ENCODE measurements around the gene DNAH14.
A peak's percentile ranks its signal among the peaks of the same experiment; 100 is the strongest.
"Not testable (repeated sequence)": the region's sequence is repeated elsewhere in the genome, so short reads cannot be mapped to it uniquely, and the experiment has no call there.

Gene DNAH14

GRCh38 chr1:225004396-225004795 is 74.9 kb downstream of the DNAH14 start:
- DNase-seq: no peak

- DNase-seq: not testable (repeated sequence)
Observed at GRCh38 chr1:225006352-225006751, 76.9 kb downstream of the DNAH14 start.

- DNase-seq: not testable (repeated sequence)
Observed at GRCh38 chr1:225008050-225008449, 78.6 kb downstream of the DNAH14 start.

- DNase-seq: no peak
Observed at GRCh38 chr1:225021037-225021436, 91.6 kb downstream of the DNAH14 start.

- peak; percentile 2 for DNase-seq
Observed at GRCh38 chr1:225026701-225027100, 97.2 kb downstream of the DNAH14 start.

- not testable (repeated sequence) for DNase-seq
Observed at GRCh38 chr1:225036441-225036840, 107.0 kb downstream of the DNAH14 start.

GRCh38 chr1:225042263-225042662 is 112.8 kb downstream of the DNAH14 start:
- no peak for DNase-seq

GRCh38 chr1:225044258-225044657 is 114.8 kb downstream of the DNAH14 start:
- DNase-seq: peak; percentile 24

- no peak for DNase-seq
Observed at GRCh38 chr1:225049594-225049993, 120.1 kb downstream of the DNAH14 start.

GRCh38 chr1:225063722-225064121 is 134.2 kb downstream of the DNAH14 start:
- no peak for DNase-seq

- no peak for DNase-seq
Observed at GRCh38 chr1:225070972-225071371, 141.5 kb downstream of the DNAH14 start.

- DNase-seq: no peak
Observed at GRCh38 chr1:225097175-225097574, 167.7 kb downstream of the DNAH14 start.

- no peak for DNase-seq
Observed at GRCh38 chr1:225111000-225111399, 181.5 kb downstream of the DNAH14 start.

GRCh38 chr1:225113265-225113664 is 183.8 kb downstream of the DNAH14 start:
- DNase-seq: no peak

GRCh38 chr1:225114354-225114990 is 185.0 kb downstream of the DNAH14 start:
- DNase-seq: peak; percentile 15

- no peak for DNase-seq
Observed at GRCh38 chr1:225119307-225119706, 189.8 kb downstream of the DNAH14 start.

- no peak for DNase-seq
Observed at GRCh38 chr1:225121095-225121494, 191.6 kb downstream of the DNAH14 start.

GRCh38 chr1:225131869-225132268 is 202.4 kb downstream of the DNAH14 start:
- no peak for DNase-seq

GRCh38 chr1:225137976-225138375 is 208.5 kb downstream of the DNAH14 start:
- no peak for DNase-seq

- no peak for DNase-seq
Observed at GRCh38 chr1:225143001-225143400, 213.5 kb downstream of the DNAH14 start.

GRCh38 chr1:225146478-225146877 is 217.0 kb downstream of the DNAH14 start:
- DNase-seq: no peak

- not testable (repeated sequence) for DNase-seq
Observed at GRCh38 chr1:225147791-225148190, 218.3 kb downstream of the DNAH14 start.

GRCh38 chr1:225152061-225152460 is 222.6 kb downstream of the DNAH14 start:
- no peak for DNase-seq

GRCh38 chr1:225155555-225155954 is 226.1 kb downstream of the DNAH14 start:
- DNase-seq: no peak

GRCh38 chr1:225156254-225156653 is 226.8 kb downstream of the DNAH14 start:
- DNase-seq: peak; percentile 9

Measured in fibroblast of upper back skin (primary cell).